HS-5 (cell line): ENCODE data around the gene CEACAM1.
"Not testable (repeated sequence)": the region's sequence is repeated elsewhere in the genome, so short reads cannot be mapped to it uniquely, and the experiment has no call there.

Experiments used
- DNase-seq: peaks from one replicate; pipeline ENCODE4 v3.0.0-alpha.2; 2012; ENCODE audit warnings: low read depth

CEACAM1 gene

DNA sequence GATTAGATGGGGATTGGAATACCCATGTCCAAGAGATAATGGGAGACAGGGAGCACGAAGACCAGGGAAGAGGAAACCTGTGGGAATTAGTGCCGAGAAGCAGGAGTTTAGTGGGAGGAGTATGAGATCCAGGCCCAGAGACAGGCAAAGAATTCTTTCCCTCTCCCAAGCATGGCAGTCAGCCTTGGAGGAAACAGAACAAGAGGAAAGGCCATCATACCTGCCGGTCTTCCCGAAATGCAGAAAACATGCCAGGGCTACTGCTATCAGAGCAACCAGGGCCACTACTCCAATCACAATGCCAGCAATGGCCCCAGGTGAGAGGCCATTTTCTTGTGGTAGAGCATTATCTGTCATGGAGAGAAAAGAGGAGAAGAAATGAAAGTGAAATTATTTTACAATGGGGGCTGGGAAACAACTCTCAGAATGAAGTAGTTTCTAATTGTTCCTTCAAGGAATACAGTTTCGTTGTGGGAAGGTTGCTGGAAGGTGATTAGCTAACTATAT is 16.1 kb downstream of the CEACAM1 start:
- no peak for DNase-seq

DNA sequence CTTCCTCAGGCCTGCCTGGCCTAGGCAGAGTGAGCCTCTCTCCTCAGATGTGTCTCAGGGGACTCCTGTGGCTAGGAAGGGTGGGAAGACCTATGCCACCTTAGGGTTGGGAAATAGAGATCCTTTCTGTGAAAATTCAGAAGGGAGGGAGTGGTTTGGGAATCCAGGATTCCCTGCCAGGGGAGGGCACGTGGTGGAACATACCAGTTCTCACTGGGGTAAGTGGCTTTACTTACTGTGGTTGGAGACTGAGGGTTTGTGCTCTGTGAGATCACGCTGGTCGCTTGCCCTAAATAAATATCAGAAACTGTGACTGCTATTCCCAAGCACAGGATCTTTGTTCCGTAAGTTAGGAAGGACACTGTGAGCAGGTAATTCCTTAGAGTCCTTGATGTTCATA is 16.9 kb downstream of the CEACAM1 start:
- DNase-seq = no peak

DNA sequence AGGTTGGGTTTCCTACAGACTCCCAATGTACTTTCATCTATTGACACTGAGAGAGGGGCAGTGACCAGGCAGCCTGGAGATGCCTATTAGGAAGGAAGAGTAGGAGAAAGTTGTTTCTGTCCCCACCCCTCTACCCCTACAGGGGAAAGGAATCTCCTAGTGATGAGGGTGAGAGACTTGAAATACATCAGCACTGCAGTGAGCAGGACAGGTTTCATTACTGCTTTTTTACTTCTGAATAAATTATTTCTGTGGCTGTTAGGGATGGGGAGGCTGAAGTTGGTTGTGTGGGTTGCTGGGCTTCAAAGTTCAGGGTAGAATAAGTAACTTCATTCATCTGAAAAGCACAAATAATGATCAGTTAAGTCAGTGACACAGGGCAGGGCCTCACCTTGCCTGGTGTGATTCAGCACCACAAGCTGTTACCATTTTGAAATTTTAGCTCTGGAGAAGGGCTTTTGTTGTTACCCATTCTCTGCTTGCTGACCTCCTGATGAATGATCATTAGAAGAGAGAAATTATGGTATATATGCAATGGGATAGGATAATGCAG is 19.3 kb downstream of the CEACAM1 start:
- no peak for DNase-seq

DNA sequence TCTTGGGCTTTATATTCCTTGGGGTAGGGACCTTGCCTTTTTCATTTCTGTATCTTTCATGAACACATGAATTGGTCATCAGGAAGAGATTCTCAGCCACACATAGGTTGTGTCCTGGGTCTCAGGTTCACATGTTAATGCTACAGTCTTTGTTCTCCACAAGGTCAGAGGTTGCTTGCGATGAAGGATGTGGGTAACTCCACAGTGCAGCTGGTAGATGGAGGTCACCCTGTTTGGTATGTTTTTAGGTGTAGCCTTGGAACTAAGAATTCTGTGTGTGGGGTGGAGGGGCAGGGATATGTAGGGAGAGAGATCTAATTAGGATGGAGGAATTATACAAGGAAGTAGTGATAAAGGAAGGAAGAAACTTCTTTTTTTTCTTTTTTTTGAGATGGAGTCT is 23.2 kb downstream of the CEACAM1 start:
- DNase-seq = no peak

DNA sequence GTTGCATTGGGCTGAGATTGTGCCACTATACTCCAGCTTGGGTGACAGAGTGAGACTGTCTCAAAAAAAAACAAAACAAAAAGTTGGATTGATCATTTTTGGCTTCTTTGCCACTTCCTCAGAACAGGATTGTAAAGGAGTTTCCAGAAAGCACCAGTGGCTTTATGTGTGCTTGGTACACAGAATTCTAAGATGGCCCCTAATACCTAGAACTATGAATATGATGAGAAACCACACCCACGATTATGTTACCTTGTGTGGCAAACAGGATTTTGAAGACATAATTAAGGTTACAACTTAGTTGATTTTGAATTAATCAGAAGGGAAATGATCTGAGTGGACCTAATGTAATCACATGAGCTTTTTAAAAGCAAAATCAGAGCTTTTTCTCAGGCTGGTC is 26.5 kb downstream of the CEACAM1 start:
- DNase-seq = no peak

DNA sequence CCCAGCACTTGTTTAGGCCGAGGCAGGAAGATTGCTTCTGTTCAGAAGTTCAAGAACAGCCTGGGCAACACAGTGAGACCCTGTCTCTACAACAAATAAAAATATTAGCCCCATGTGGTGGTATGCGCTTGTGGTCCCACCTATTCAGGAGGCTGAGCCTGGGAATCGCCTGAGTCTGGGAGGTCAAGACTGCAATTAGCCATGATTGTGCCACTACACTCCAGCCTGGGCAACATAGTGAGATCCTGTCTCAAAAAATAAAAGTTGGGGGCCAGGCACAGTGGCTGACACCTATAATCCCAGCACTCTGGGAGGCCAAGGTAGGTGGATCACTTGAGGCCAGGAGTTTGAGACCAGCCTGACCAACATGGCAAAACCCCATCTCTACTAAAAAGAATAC is 27.0 kb downstream of the CEACAM1 start:
- DNase-seq = not testable (repeated sequence)

DNA sequence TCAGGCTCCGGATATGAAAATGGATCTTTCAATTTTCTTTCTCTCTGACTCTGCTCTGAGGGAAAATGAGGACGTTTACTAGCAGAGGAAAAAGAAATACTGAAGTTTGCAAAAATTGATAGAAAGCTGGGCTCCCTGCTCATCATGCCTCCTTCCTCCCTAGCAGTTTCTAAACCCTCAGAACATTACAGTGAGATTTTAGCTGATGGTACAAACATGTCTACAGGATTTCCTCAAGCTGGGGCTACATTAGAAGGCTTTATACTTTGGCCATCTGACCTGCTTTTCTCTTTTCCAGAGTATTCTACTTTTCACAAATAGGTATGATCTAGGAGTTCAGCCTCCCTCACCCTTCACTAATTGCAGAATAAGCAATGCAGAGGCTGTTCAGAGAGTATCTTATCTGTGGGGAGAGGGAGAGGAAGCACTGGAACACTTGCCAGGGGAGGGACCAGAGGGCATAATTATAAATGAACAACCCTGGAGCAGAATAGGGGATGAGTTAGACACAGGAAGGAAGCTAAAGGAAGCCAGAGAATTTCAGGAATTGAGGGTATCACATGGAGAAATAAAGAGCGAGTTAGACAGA is 30.0 kb downstream of the CEACAM1 start:
- no peak for DNase-seq

DNA sequence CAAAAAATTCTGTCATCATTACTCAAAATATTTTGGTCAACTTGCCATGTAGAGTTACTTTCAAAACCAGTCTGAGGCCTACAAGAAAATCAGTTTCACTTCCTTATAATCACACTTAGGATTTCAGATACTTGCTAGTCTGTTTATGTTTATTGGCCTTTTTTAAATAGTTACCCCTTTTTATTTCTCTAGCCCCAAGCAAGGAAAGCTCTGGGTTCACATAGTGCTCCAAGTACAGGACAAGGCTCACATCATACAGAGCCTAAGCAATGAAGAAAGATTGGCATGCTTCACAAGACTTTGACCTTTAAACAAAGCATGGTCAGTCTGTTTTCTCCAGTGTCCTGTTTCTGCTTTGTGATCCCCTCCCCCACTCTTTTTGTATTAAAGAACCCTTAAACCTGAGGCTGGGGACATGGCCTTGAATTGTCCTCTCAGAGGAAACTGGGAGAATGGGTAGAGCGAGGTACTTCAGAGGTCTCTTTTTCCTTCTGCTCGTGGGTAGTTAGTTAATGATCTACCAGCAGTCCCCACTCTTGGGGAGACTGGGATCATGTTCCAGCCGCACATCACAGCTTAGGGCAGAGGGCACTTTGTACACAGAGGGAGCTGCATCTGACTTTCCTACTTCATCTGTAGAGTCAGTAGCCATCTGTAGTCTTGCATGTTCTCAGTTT is 30.7 kb downstream of the CEACAM1 start:
- no peak for DNase-seq

DNA sequence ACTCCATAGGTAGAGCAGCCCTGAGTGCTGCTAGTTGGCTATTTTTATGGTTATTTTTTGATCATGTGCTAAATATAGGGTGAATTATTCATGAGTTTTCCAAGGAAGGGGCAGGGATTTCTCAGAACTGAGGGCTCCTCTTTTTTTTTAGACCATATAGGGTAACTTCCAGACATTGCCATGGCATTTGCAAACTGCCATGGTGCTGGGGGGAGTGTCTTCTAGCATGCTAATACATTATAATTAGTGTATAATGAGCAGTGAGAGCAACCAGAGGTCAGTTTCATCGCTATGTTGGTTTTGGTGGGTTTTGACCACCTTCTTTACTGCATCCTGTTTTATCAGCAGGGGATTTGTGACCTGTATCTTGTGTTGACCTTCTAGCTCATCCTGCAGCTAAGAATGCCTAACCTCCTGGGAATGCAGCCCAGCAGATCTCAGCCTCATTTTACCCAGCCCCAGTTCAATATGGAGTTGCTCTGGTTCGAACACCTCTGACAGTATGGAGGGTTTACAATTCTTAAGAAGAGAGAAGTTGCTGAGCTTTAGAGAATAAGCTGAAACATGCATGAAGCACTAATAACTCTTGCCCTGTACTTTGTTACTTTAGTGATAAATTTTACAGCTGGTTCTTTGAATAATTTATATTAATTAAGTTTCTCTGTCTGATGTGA is 31.7 kb downstream of the CEACAM1 start:
- no peak for DNase-seq

DNA sequence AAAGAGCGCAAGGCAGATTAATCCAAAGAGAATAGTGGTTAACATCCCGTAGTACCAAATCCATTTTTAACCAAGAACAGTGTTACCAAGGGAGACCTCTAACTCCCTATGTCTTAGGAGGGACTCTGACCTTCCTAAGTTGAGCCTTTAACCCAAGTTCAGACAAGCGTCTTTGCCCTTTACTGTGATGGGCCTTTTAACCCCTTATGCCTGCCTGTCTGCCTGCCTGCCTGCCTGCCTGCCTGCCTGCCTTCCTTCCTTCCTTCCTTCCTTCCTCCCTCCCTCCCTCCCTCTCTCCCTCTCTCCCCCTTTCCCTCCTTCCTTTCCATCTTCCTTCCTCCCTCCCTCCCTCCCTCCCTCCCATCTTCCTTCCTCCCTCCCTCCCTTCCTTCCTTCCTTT is 32.6 kb downstream of the CEACAM1 start:
- no peak for DNase-seq

DNA sequence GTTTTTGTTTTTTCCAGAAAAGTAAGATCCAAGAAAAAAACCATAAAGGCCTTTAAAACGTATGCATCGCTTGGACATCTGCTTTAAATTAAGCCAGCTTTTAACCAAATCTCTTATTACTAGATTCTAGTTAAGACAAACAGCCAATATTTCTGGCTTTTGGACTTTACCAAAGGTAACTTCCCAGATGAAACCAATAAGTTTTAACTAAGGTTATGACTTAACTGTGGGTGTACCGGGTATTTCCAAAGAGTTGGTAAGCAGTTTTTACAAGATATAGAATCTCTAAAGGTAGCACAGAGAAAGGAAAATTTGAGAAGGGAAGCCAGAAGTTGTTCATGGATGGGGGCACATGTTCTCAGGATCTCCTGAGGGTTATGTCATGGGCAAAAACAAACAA is 34.0 kb downstream of the CEACAM1 start:
- no peak for DNase-seq

DNA sequence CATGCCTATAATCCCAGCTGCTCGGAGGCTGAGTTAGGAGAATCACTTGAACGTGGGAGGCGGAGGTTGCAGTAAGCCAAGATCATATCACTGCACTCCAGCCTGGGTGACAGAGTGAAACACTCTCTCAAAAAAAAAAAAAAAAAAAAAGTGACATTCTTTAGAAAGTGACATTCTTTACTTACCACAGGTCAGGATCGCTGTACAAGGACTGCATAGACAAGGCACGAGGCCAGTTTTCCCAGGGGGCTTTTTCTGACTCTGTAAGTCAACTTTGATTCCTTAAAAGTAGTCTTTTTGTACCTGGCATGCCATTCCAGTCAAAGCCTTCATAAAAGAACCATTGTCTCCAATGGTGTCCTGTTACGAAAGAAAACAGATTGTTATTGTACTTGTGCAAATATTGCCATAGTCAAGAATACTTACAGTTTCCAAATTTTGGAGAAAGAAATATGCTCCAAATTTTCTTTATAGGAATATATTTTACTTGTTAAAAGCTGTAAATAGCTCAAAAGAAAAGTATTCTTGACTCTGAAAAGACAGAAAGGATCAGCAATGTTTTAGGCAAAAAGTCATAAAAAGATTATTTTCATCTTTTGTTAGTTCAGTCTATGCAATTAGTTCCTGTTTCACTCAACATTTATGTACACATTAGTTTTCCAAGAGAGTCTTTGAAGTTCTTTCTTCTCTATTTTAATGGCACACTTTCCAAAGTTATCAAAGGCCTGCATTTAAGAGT is 39.3 kb downstream of the CEACAM1 start:
- no peak for DNase-seq

DNA sequence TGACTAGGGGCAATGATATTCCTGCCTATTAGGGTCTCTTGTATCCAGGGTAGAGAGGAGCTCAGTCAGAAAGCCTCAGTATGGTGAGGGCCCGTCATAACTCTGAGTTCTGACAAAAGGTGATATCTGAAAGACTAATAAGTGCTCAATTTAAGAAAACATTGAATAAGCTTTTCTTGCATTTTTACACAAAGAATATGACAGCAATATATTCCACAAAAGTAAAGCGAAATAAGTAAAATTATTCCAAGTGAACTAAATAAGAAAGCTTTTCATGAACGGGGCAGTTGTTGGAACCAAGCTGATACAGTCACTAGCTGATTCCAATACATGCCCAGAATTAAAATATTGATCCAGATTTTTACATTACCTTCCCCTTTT is 40.5 kb downstream of the CEACAM1 start:
- DNase-seq = no peak

DNA sequence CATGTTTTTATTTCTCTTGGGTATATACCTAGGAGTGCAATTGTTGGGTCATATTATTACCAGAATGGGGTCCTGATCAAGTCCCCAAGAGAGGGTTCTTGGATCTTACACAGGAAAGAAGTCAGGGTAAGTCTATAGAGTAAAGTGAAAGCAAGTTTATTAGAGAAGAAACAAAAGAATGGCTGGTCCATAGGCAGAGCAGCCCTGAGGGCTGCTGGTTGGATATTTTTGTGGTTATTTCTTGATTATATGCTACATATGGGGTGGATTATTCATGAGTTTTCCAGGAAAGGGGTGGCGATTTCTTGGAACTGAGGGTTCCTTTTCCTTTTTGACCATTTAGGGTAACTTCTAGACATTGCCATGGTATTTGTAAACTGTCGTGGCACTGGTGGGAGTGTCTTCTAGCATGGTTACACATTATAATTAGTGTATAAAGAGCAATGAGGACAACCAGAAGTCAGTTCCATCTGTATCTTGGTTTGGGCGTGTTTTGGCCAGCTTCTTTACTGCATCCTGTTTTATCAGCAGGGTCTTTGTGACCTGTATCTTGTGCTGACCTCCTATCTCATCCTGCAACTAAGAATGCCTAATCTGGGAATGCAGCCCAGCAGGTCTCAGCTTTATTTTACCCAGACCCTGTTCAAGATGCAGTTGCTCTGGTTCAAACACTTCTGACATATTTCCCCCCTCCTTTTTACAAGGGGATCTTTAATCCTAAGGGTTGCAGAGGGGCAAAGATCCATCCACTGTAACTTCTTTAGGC is 41.1 kb downstream of the CEACAM1 start:
- no peak for DNase-seq

DNA sequence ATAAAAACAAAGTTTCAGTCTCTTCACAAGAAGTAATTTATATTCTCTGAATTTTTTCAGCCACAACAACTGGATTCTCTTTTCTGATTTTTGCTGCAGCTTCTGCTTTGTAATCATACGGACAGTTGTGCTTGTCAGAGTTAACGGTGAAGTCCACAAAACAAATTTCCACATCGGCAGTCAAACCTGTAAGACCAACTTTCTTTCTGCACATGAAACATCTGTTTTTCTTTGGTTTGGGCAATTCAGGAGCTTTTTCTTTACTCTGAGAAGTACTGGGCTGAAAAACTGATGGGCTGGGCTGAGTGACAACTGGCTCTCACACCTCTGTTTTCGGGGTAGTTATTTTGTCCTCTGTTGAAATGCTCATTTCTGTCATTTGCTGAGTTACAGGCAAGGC is 43.2 kb downstream of the CEACAM1 start:
- DNase-seq = not testable (repeated sequence)

DNA sequence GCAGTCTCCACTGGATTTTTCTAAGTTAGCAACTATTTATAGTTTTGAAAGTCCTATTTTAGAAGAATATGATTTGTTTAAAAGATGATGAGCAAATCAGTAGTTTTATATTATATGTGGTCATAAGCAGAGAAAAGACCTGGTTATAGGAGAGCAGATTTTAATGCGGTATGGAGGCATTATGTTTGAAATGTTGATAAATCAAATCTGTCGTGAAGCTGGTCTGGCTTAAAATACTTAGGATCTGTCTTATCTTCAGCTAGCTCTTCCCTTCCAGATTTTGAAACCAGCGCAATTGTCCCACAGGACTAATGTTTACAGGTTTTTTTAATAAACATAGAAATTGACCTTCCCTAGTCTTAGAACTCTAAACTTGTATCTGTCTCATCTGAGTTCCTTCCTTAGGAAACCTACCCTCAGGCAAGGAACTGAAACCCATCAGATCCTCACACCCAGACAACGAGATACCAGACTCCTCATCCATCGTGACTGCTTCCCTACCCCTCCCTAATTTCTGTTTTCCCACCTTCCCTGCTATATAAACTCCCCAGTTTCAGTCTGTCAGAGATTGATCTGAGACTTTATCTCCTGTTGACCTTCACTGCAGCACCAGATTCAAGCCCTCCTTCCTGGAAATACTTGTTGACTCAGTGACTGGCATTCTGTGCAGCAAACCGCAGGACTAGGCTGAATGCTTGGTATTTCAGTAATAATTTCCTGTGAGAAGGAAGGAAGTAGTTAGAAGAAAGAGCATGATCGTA is 47.8 kb downstream of the CEACAM1 start:
- DNase-seq = no peak

DNA sequence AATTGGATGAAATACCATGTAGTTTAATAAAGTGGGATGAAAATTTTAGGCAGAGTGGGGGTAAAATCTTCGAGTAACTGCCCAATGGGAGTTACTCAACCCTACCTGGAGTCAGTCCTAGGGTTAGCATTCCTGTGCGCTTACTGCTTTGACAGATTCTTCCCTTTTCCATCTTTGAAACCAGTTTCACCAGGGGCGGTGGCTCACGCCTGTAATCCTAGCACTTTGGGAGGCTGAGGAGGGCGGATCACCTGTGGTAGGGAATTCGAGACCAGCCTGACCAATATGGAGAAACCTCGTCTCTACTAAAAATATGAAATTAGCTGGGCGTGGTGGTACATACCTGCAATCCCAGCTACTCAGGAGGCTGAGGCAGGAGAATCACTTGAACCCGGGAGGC is 48.5 kb downstream of the CEACAM1 start:
- DNase-seq = no peak

DNA sequence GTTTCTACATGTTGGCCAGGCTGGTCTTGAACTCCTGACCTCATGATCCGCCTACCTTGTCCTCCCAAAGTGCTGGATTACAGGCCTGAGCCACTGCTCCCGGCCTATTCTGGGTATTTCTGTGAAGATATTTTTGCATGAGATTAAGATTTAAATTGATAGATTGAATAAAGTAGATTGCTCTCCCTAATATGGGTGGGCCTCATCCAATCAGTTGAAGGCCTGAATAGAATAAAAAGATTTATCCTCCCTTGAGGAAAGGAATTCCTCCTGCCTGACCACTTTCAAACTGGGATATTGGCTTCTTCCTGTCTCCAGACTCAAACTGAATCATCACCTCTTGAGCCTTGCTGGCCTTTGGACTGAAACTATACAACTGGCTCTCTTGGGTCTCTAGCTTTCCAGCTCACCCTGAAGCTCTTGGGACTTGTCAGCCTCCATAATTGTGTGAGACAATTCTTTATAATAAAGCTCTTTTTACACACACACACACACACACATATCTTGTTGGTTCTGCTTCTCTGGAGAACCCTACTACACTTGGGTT is 49.4 kb downstream of the CEACAM1 start:
- no peak for DNase-seq

DNA sequence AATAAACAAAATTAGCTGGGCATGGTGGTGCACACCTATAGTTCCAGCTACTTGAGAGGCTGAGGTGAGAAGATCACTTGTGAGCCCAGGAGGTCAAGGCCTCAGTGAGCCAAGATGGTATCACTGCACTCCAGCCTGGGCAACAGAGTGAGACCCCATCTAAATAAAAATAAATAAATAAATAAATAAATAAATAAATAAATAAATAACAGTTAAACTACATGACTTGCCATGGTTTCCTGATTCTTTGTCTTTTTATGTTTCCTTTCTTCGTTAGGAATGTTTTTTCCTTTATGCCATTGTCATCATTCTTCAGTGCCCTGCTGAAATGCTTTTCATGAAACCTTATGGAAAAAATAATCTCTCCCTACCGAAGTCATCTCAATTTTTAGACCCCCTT is 50.3 kb downstream of the CEACAM1 start:
- DNase-seq = no peak

DNA sequence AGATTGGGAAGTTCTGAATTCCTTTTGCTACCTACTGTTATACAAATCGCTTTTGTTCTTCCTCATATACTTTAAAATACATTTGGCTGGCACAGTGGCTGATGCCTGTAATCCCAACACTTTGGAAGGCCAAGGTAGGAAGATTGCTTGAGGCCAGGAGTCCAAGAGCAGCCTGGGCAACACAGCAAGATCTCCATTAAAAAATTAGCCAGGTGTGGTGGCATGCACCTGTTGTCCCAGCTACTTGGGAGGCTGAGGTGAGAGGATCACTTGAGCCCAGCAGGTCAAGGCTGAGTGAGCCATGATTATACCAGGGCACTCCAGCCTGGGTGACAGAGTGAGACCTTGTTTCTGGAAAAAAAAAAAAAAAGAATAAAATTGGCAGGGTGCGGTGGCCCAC is 51.2 kb downstream of the CEACAM1 start:
- DNase-seq = no peak

DNA sequence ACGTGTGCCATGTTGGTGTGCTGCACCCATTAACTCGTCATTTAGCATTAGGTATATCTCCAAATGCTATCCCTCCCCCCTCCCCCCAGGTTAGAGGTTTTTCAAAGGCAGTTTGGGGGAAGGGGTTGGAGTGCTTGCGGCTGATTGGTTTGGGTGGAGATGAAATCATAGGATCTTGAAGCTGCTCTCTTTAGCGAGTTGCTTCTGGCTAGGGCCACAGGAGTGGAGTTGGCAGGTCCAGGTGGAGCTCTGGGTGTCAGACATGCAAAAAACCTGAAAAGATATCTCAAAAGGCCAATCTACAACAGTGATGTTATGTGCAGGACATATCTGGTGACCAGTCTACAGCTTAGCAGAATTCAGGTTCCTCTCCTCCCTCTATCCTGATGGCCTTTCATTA is 52.9 kb downstream of the CEACAM1 start:
- DNase-seq = no peak
